ENCODE measurements around the gene ZC3H11A. TPM values are rescaled to one million over a fixed set of nuclear protein-coding genes. Genes with fewer than 3 reads are reported as not detected.
"Not testable (repeated sequence)": the region's sequence is repeated elsewhere in the genome, so short reads cannot be mapped to it uniquely, and the experiment has no call there.

The ZC3H11A gene
- total and polyA plus RNA-seq, 8 donors, result 60.0 to 177 (median 147) TPM

DNA sequence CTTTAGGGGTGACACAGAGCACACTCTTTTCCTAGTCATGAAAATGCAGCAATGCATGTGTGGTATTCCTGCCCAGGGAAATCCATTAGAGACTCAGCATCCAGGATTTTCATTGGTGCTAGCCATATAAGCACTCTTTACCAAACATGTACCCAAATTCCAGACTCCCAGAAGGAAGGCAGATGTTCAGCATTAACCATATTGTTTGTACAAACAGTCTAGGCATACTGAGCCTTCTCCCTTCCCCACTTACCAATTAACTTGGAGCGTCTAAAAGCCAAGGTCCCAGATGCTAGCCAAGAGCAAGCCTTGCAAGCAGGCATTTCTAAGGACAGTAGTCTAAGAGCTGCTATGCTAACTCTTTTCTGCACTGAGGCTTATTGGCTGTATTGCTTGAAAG lies 27.9 kb downstream of the ZC3H11A start:
- Histone ChIP-seq H3K27me3 (no peaks in the 10 kb centered on the region), H3K27ac (no peak overlapping the region), H3K9me3 (no peaks in the 10 kb centered on the region), H3K36me3 (peaks cover 0 to 94% of the 10 kb centered on the region in 2 donors), H3K4me1 (no peaks in the 10 kb centered on the region), H3K4me3 (no peak overlapping the region)
- intact Hi-C loops (cut with DNase I), result no loop called here
- DNase-seq (no peak), ATAC-seq (no peak)
- TF ChIP-seq, protein P1, sequence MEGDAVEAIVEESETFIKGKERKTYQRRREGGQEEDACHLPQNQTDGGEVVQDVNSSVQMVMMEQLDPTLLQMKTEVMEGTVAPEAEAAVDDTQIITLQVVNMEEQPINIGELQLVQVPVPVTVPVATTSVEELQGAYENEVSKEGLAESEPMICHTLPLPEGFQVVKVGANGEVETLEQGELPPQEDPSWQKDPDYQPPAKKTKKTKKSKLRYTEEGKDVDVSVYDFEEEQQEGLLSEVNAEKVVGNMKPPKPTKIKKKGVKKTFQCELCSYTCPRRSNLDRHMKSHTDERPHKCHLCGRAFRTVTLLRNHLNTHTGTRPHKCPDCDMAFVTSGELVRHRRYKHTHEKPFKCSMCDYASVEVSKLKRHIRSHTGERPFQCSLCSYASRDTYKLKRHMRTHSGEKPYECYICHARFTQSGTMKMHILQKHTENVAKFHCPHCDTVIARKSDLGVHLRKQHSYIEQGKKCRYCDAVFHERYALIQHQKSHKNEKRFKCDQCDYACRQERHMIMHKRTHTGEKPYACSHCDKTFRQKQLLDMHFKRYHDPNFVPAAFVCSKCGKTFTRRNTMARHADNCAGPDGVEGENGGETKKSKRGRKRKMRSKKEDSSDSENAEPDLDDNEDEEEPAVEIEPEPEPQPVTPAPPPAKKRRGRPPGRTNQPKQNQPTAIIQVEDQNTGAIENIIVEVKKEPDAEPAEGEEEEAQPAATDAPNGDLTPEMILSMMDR (IDR thresholded peaks at IDR 0.05), result no peak

DNA sequence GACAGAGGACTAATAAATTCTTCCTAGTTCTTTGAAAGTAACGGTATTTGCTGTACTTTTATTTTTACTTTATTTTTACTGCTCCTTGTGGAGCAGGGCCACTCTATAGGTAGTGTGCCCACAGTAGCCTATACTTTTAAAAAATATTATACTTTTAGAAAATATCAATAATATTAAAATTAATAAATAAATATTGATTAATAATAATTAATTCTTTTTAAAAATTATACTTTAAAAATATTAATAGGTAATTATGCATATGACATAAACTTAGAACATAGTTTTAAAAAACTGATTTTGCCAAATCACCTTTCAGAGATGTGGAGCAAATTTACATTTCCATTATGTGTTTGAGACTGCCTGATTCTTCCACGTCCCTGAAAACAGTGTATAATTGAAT lies 30.8 kb downstream of the ZC3H11A start:
- H3K27ac ChIP-seq, result no peak overlapping the region
- DNase-seq, result no peak
- ATAC-seq, result no peak
- peaks cover 0 to 17% of the 10 kb centered on the region in 2 donors for H3K4me1 ChIP-seq
- peaks cover 0 to 92% of the 10 kb centered on the region in 2 donors for H3K36me3 ChIP-seq
- intact Hi-C loops (cut with DNase I), result no loop called here
- TF ChIP-seq, protein P1 (IDR thresholded peaks at IDR 0.05), result no peak
- H3K27me3 ChIP-seq, result no peaks in the 10 kb centered on the region
- no peaks in the 10 kb centered on the region for H3K9me3 ChIP-seq
- H3K4me3 ChIP-seq, result no peak overlapping the region

GRCh38 chr1:203828002-203828401 lies 32.6 kb downstream of the ZC3H11A start:
- Histone ChIP-seq H3K36me3 (peaks cover 3 to 92% of the 10 kb centered on the region in 2 donors), H3K27me3 (no peaks in the 10 kb centered on the region), H3K4me3 (no peak overlapping the region), H3K9me3 (no peaks in the 10 kb centered on the region), H3K4me1 (peaks cover 0 to 17% of the 10 kb centered on the region in 2 donors), H3K27ac (no peak overlapping the region)
- intact Hi-C loops (cut with DNase I), result no loop called here
- DNase-seq (peak in 2 of 4 donors; percentile 18 to 31), ATAC-seq (no peak)
- TF ChIP-seq, protein P1 (IDR thresholded peaks at IDR 0.05), result no peak

DNA sequence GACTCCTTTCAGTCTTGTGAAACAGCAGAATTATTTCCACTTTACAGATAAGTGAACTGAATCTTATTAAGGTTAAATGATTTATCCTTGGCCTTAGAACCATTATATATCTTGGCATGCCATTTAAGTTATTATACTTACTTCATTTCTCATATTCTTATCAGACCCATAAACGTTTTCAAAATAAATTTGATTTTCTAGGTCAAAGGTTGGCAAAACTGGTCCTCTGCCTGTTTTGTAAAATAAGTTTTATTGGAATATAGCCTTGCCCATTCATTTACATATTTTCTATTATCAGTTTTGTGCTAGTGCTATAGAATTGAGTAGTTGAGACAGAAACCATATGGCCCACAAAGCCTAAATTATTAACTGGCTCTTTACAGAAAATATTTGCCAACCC lies 33.1 kb downstream of the ZC3H11A start:
- Histone ChIP-seq H3K4me3 (no peak overlapping the region), H3K27ac (peak overlapping the region in 1 of 2 donors; percentile 50), H3K9me3 (no peaks in the 10 kb centered on the region), H3K27me3 (no peaks in the 10 kb centered on the region), H3K36me3 (peaks cover 3 to 92% of the 10 kb centered on the region in 2 donors), H3K4me1 (peaks cover 0 to 17% of the 10 kb centered on the region in 2 donors)
- peak in 2 of 4 donors; percentile 67 to 68 for DNase-seq
- no peak for ATAC-seq
- intact Hi-C loops (cut with DNase I), result no loop called here
- TF ChIP-seq, protein P1 (IDR thresholded peaks at IDR 0.05), result no peak

- peak; percentile 68 for ATAC-seq
- H3K4me1 ChIP-seq, result peaks cover 0 to 17% of the 10 kb centered on the region in 2 donors
- H3K9me3 ChIP-seq; DNase-seq; intact Hi-C loops (cut with DNase I); H3K27me3 ChIP-seq; H3K4me3 ChIP-seq: not testable (repeated sequence)
- H3K36me3 ChIP-seq, result peaks cover 8 to 92% of the 10 kb centered on the region in 2 donors
- H3K27ac ChIP-seq, result peak overlapping the region in 1 of 2 donors; percentile 50
Observed at GRCh38 chr1:203829247-203829646, 33.8 kb downstream of the ZC3H11A start.

GRCh38 chr1:203835476-203835875 lies 40.1 kb downstream of the ZC3H11A start:
- H3K27me3 ChIP-seq, result no peaks in the 10 kb centered on the region
- H3K4me3 ChIP-seq, result no peak overlapping the region
- peaks cover 0 to under 1% of the 10 kb centered on the region in 2 donors for H3K4me1 ChIP-seq
- H3K27ac ChIP-seq, result no peak overlapping the region
- no peaks in the 10 kb centered on the region for H3K9me3 ChIP-seq
- peaks cover 19 to 100% of the 10 kb centered on the region in 2 donors for H3K36me3 ChIP-seq
- TF ChIP-seq, protein P1 (IDR thresholded peaks at IDR 0.05), result no peak
- ATAC-seq (no peak), DNase-seq (no peak)
- intact Hi-C loops (cut with DNase I), result no loop called here

Data from left lung (tissue), 10 donors.